PFSK-1 (cell line): ENCODE results near the gene DNAH2.

Experiments used
- FOXP2 ChIP-seq: optimal IDR thresholded peaks from 2 replicates; pipeline ENCODE3; 2011; ENCODE audit warnings: borderline replicate concordance, control low read depth, inconsistent platforms; ENCODE audit not compliant: insufficient read depth; ENCODE audit errors: extremely low read length, extremely low read depth
- POLR2AphosphoS5 ChIP-seq: IDR thresholded peaks from 2 replicates; pipeline ENCODE4 v1.6.1; 2012; ENCODE audit warnings: low read depth, mild to moderate bottlenecking, control low read depth, low read length, moderate library complexity
- REST ChIP-seq, 2 experiments: IDR thresholded peaks; 2 replicates each; pipeline versions ENCODE4 v1.6.1 to v1.8.0; 2011 to 2012; ENCODE audit warnings: low read depth in 2 of 2, low read length in 2 of 2, control low read depth in 1 of 2, inconsistent platforms in 1 of 2, mild to moderate bottlenecking in 1 of 2, moderate library complexity in 1 of 2; ENCODE audit not compliant: insufficient read depth in 1 of 2
- SIN3A ChIP-seq: IDR thresholded peaks from 2 replicates; pipeline ENCODE4 v1.6.1; 2012; ENCODE audit warnings: mild to moderate bottlenecking, low read length, moderate library complexity, borderline replicate concordance; ENCODE audit not compliant: insufficient read depth
- TAF1 ChIP-seq: IDR thresholded peaks from 2 replicates; pipeline ENCODE4 v1.6.1; 2012; ENCODE audit warnings: low read length, control low read depth, borderline replicate concordance; ENCODE audit not compliant: insufficient read depth

Gene DNAH2

GRCh38 chr17:7859028-7859427 is 141.5 kb downstream of the DNAH2 start:
- no peak for TF ChIP-seq SIN3A
- no peak for TF ChIP-seq REST (IDR thresholded peaks at IDR 0.05; ENCODE audit: insufficient read depth in 1 of 2, low read depth in 2 of 2, low read length in 2 of 2)
- TF ChIP-seq POLR2AphosphoS5 = no peak
- no peak for TF ChIP-seq TAF1
- TF ChIP-seq FOXP2 = no peak

- TF ChIP-seq TAF1 (no peak), SIN3A (0 out of 2 replicates have a peak, but pooled peaks have one; percentile 31), REST (IDR thresholded peaks at IDR 0.05; ENCODE audit: insufficient read depth in 1 of 2, low read depth in 2 of 2, low read length in 2 of 2) (no peak), POLR2AphosphoS5 (no peak), FOXP2 (no peak)
These were observed 145.3 kb downstream of the DNAH2 start for GRCh38 chr17:7862692-7863437.

- TF ChIP-seq SIN3A (no peak), REST (IDR thresholded peaks at IDR 0.05; ENCODE audit: insufficient read depth in 1 of 2, low read depth in 2 of 2, low read length in 2 of 2) (no peak), POLR2AphosphoS5 (no peak), FOXP2 (no peak), TAF1 (no peak)
These were observed 147.6 kb downstream of the DNAH2 start for GRCh38 chr17:7864995-7865650.

- TF ChIP-seq SIN3A = no peak
- no peak for TF ChIP-seq POLR2AphosphoS5
- no peak for TF ChIP-seq FOXP2
- no peak for TF ChIP-seq REST (IDR thresholded peaks at IDR 0.05; ENCODE audit: insufficient read depth in 1 of 2, low read depth in 2 of 2, low read length in 2 of 2)
- no peak for TF ChIP-seq TAF1
These were observed 150.4 kb downstream of the DNAH2 start for GRCh38 chr17:7867881-7868329.
